Stimulated activated naive CD8-positive, alpha-beta T cell treated with anti-CD3 and anti-CD28 coated beads, Interleukin-15, amount 100 ng/mL, for 72 hours (primary cell): ENCODE results near the gene TMEM88.
"Not testable (repeated sequence)": the region's sequence is repeated elsewhere in the genome, so short reads cannot be mapped to it uniquely, and the experiment has no call there.

Source experiments
- ATAC-seq: fragments of 150-1000 bp; cut with Tn5 transposase; 2 replicates; pipeline ENCODE4 v1.10.0; 2021; ENCODE audit warnings: mild to moderate bottlenecking, moderate library complexity
- DNase-seq, 2 donors: peaks; one replicate each; pipeline ENCODE4 v3.0.0; 2021 to 2022
- H3K27ac Mint-ChIP-seq, 2 donors: one replicate each; pipeline ENCODE4 v1.8.0; 2022; ENCODE audit warnings: mild to moderate bottlenecking in 2 of 2, mixed read lengths in 2 of 2, moderate library complexity in 2 of 2
- H3K27me3 Mint-ChIP-seq: one replicate; pipeline ENCODE4 v1.8.0; 2022; ENCODE audit warnings: mixed read lengths
- H3K4me1 Mint-ChIP-seq: one replicate; pipeline ENCODE4 v1.8.0; 2022; ENCODE audit warnings: mild to moderate bottlenecking, mixed read lengths
- H3K4me3 Mint-ChIP-seq, 2 donors: one replicate each; pipeline ENCODE4 v1.8.0; 2022; ENCODE audit warnings: mild to moderate bottlenecking in 2 of 2, mixed read lengths in 2 of 2, moderate library complexity in 1 of 2
- H3K9me3 Mint-ChIP-seq, 2 donors: one replicate each; pipeline ENCODE4 v1.8.0; 2022; ENCODE audit warnings: mixed read lengths in 2 of 2

Gene TMEM88, protein sequence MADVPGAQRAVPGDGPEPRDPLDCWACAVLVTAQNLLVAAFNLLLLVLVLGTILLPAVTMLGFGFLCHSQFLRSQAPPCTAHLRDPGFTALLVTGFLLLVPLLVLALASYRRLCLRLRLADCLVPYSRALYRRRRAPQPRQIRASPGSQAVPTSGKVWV

DNA sequence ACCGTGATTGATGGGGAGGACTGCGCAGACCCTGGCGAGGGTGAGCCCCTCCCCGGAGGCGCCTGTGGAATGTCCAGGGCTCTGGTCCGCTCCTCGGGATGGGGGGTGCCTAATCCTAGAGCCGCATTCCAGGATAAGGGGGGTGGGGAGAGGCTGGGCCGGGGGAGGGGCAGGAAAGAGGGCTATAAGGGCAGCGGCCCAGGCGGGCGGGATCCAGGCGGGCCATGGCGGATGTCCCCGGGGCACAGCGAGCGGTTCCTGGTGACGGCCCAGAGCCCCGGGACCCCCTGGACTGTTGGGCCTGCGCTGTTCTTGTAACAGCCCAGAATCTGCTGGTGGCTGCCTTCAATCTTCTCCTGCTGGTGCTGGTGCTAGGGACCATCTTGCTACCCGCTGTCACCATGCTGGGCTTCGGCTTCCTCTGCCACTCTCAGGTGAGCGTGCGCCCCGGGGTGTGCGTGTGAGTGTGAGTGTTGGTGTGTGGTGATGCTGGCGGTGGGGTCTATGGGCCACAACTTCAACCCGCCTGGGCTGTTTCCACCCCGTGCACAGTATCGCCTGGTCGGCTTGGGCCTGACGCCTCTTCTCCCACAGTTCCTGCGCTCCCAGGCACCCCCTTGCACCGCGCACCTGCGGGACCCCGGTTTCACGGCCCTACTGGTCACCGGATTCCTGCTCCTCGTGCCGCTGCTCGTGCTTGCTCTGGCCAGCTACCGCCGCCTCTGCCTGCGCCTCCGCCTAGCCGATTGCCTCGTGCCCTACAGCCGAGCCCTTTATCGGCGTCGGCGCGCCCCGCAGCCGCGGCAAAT is at the start of gene TMEM88:
TMEM88 (plus strand) TSS at position 216 of the 809 bp plus-strand sequence; CDS start at position 225, 9 bp downstream.
- no peaks in the 10 kb centered on the region for H3K27me3 Mint-ChIP-seq
- ATAC-seq (no peak), DNase-seq (no peak)
- peak within 1 kb of the TSS in 1 of 2 donors; percentile 14 for H3K4me3 Mint-ChIP-seq
- peak within 1 kb of the TSS in 1 of 2 donors; percentile 63 for H3K27ac Mint-ChIP-seq
- H3K4me1 Mint-ChIP-seq: peaks cover 37% of the 10 kb centered on the region
- no peaks in the 10 kb centered on the region for H3K9me3 Mint-ChIP-seq

DNA sequence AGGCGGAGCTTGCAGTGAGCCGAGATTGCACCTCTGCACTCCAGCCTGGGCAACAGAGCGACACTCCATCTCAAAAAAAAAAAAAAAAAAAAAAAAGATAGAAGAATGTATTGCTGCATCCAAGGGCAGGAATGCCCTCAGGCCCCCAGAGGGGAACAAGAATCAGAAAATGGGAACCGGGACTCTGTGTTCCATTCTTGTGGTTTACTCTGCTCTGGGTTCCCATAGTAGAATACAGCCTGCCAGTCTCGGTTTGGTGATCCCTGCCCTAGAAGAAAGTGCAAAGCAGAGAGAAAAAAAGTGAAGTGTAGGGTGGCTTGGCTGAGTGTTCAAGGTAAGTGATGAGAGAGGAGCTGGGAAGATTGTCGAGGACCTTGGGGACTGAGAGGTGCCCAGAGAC is 48.3 kb upstream of the TMEM88 start:
- DNase-seq (no peak), ATAC-seq (no peak)
- Mint-ChIP-seq H3K4me1 (no peaks in the 10 kb centered on the region), H3K9me3 (no peaks in the 10 kb centered on the region), H3K27ac (no peak overlapping the region), H3K27me3 (peaks cover 17% of the 10 kb centered on the region), H3K4me3 (no peak overlapping the region)

DNA sequence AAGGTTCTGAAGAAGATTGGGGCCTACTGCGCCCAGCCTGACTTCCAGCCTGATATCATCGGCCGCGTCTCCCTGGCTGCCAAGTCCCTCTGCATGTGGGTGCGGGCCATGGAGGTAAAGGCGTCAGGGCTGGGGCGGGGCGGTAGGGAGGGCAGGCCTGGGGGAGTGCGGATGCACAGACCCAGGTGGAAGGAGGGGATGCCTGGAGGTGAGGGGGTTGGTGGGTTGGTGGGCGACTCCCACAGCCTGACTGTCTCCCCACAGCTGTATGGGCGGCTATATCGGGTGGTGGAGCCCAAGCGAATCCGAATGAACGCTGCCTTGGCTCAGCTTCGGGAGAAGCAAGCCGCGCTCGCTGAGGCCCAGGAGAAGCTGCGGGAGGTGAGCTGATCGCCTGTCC is 47.7 kb upstream of the TMEM88 start:
- DNase-seq: no peak
- Mint-ChIP-seq H3K27me3 (peaks cover 17% of the 10 kb centered on the region), H3K4me1 (no peaks in the 10 kb centered on the region), H3K27ac (no peak overlapping the region), H3K4me3 (no peak overlapping the region), H3K9me3 (no peaks in the 10 kb centered on the region)
- no peak for ATAC-seq

DNA sequence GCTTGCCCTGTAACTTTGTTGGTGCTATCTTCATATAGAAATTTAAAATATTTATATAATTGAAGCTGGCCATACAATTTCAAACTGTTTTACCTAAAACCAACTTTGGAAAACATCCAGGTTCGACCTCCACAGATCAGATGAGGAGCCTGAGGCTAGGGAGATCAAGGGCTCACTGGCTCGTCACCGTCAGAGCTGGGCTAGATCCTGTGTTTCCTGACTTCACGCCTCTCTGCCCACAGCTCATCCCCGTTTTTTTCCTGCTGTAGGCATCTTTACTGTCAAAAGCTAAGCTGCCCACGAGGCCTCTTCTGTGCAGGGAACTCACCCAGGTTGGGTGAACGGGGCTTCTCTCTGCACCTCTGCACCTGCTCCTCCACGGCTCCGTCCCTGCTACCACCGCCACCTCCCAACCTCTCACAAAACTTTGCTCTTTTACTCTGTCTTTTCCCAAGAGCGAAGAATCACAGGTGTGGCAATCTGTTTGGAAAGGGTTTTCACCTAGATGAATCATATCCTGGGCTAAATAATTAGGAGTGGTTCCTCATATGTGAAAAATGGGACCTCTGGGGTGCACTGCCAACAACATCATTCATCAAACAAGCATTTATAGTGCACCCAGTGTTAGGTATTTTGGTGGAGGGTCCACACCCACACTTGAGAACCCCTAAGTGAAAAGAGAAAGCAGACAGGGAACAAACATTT is 45.6 kb upstream of the TMEM88 start:
- ATAC-seq (no peak), DNase-seq (no peak)
- no peak overlapping the region for H3K4me3 Mint-ChIP-seq
- no peaks in the 10 kb centered on the region for H3K4me1 Mint-ChIP-seq
- peaks cover 2% of the 10 kb centered on the region for H3K27me3 Mint-ChIP-seq
- H3K9me3 Mint-ChIP-seq: no peaks in the 10 kb centered on the region
- no peak overlapping the region for H3K27ac Mint-ChIP-seq

DNA sequence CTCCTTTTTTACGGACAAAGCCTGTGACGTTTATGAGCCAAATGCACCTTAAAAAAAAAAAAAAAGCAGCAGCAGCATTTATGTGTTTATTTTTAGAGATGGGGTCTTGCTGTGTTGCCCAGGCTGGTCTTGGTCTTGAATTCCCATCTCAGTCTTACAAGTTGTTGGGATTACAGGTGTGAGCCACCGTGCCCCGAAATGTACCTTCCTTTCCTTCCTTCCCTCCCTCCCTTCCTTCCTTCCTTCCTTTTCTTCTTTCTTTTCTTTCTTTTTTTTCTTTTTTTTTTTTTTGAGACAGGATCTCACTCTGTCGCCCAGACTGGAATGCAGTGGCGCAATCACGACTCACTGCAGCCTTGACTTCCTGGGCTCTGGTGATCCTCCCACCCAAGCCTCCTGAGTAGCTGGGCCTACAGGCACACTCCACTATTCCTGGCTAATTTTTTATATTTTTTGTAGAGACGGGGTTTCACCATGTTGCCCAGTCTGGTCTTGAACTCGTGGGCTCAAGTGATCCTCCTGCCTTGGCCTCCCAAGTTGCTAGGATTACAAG is 45.0 kb upstream of the TMEM88 start:
- not testable (repeated sequence) for H3K27me3 Mint-ChIP-seq, H3K4me3 Mint-ChIP-seq, H3K4me1 Mint-ChIP-seq, ATAC-seq, H3K9me3 Mint-ChIP-seq, DNase-seq
- H3K27ac Mint-ChIP-seq: peak overlapping the region in 1 of 2 donors; percentile 37

DNA sequence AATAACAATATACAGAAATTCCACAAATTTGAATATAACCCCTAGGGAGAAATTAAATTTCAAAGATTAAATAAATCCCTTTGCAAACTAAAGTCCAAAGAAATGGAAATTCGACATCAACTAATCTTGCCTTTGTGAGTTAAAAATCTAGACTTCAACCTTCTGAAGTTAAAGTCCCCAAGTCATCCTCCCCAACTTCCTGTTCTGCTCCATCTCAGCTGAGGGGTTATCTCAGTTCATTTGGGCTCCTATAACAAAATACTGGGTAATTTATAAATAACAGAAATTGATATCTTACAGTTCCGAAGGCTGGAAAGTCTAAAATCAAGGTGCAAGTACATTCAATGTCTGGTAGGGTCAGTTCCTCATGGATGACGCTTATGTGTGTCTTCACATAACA is 43.6 kb upstream of the TMEM88 start:
- DNase-seq (no peak), ATAC-seq (no peak)
- H3K4me1 Mint-ChIP-seq: no peaks in the 10 kb centered on the region
- H3K9me3 Mint-ChIP-seq: no peaks in the 10 kb centered on the region
- H3K27ac Mint-ChIP-seq: no peak overlapping the region
- H3K4me3 Mint-ChIP-seq: no peak overlapping the region
- H3K27me3 Mint-ChIP-seq: no peaks in the 10 kb centered on the region

DNA sequence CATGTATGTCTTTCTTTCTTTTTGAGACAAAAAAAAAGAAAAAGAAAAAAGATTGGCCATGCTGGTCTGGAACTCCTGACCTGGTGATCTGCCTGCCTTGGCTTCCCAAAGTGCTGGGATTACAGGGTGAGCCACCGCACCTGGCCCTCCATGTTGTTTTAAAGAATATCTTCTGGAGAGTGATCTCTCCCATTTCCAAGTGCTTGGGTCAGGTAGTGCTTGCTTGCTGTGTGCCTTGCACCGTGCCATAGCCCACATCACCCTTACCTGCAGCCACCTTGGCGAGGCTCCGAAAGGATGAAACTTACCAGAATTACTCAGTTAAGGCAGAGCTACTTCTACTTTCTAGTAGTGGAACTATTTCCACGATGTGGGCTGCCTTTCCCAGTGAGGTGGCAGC is 39.9 kb upstream of the TMEM88 start:
- no peaks in the 10 kb centered on the region for H3K9me3 Mint-ChIP-seq
- H3K27me3 Mint-ChIP-seq: no peaks in the 10 kb centered on the region
- no peak for DNase-seq
- no peak overlapping the region for H3K4me3 Mint-ChIP-seq
- H3K27ac Mint-ChIP-seq: no peak overlapping the region
- no peak for ATAC-seq
- H3K4me1 Mint-ChIP-seq: no peaks in the 10 kb centered on the region

DNA sequence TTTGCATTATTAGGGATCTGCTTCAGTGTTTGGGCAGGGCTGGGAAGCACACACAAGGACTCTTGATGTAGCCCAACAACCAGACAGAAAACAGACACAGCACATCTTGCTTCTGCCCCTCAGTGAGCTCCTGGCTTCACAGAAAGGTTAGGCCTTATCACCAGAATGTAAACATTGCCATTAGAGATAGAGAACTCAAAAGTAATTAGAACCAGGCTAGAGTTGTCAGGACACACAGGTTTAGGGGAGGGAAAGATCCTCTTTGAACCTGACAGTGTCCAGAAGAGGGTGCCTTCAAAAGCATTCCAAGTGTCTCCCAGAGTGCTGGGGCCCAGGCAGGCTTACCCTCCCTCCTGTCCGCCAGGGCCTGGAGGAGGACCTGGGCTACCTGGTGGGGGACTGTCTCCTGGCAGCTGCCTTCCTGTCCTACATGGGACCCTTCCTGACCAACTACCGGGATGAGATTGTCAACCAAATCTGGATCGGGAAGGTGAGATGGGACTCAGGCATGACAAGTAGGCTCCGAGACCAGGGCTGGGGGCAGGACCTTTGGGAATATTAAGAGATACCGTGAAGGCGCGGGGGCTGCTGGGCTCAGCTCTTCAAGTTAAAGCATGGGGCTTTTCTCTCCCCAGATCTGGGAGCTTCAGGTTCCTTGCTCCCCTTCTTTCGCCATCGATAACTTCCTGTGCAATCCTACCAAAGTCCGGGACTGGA is 37.8 kb upstream of the TMEM88 start:
- Mint-ChIP-seq H3K9me3 (no peaks in the 10 kb centered on the region), H3K4me3 (no peak overlapping the region), H3K27me3 (no peaks in the 10 kb centered on the region), H3K4me1 (no peaks in the 10 kb centered on the region), H3K27ac (peak overlapping the region in 1 of 2 donors; percentile 29)
- ATAC-seq: no peak
- DNase-seq: no peak

DNA sequence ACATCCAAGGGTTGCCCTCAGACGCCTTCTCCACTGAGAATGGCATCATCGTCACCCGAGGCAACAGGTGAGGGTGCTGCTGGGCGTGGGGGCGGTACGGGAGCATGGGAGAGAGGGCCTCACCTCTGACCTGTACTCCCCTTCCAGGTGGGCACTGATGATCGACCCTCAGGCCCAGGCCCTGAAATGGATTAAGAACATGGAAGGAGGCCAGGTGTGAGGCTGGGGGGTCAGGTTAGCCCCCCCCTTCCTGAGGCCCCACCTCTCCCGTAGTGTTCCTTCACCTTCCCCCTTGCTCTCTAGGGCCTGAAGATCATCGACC is 37.3 kb upstream of the TMEM88 start:
- ATAC-seq: no peak
- H3K9me3 Mint-ChIP-seq: no peaks in the 10 kb centered on the region

DNA sequence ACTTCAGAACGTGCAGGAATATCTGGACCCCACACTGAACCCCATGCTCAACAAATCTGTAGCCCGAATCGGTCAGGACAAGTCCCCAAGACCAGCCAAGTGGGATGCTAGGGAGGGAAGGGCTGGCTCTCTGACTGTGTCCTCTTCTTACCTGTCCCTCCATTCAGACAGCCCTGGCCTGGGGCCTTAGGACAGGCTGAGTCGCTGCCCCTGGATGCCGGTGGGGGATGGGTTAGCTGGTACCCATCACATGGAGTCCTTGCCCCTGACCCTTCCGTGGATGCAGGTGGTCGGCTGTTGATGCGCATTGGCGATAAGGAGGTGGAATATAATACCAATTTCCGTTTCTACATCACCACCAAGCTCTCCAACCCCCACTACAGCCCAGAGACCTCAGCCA is 36.8 kb upstream of the TMEM88 start:
- Mint-ChIP-seq H3K4me3 (no peak overlapping the region), H3K9me3 (no peaks in the 10 kb centered on the region), H3K27ac (no peak overlapping the region), H3K4me1 (no peaks in the 10 kb centered on the region), H3K27me3 (no peaks in the 10 kb centered on the region)
- ATAC-seq (no peak), DNase-seq (no peak)

More for the DNA sequence above, 37.3 kb upstream of the TMEM88 start:
- Mint-ChIP-seq H3K4me3 (no peak overlapping the region), H3K27ac (no peak overlapping the region), H3K4me1 (no peaks in the 10 kb centered on the region), H3K27me3 (no peaks in the 10 kb centered on the region)
- DNase-seq: no peak

DNA sequence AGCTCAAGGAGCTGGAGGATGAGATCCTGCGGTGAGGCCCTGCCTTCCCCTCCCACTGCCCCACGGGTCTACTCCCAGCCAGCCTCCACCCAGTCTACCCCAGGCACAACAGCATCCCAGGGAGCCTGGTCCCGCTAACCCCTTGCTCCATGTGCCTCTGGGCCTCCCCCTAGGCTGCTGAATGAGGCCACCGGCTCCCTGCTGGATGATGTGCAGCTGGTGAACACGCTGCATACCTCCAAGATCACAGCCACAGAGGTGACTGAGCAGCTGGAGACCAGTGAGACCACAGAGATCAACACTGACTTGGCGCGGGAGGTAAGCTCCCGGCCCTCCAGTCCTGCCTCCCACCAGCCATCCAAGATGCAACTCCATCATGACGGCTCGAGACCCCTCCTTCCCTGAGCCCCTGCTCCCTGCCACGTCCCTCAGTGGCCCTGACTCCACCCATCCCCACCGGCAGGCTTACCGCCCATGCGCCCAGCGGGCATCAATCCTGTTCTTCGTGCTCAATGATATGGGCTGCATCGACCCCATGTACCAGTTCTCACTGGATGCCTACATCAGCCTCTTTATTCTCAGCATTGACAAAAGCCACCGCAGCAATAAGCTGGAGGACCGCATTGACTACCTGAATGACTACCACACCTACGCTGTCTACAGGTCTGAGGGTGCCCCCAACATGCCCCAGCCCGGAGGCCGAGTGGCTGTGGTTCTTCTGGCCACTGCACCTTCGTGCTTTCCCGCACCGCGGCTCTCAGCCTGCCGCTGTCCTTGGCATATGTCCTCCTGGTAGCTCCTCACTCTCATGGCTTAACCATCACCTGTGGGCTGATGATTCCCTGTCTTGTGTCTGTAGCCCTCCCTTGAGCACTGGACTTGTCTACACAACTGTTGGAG is 35.9 kb upstream of the TMEM88 start:
- ATAC-seq: no peak
- no peak overlapping the region for H3K4me3 Mint-ChIP-seq

DNA sequence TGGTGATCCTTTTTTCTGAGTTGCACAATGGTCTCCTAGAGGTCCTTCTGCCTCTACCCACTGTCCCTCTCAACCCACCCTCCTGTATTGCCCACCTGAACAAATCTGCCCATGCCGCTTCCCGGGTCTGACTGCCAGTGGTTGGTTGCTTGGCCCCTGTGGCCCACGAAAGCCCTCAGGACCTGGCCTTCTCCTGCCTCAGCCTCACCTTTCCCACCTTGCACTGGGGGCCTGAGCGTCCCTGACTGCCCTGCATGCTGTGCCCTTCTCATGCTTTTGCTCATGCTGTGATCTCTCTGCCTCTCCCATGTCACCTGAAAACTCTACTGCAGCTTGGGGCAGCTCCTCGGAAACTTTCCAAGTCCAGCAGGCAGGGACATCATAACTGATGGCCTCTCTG is 34.6 kb upstream of the TMEM88 start:
- no peak overlapping the region for H3K27ac Mint-ChIP-seq
- ATAC-seq (no peak), DNase-seq (no peak)
- no peak overlapping the region for H3K4me3 Mint-ChIP-seq
- peaks cover 11% of the 10 kb centered on the region for H3K27me3 Mint-ChIP-seq
- H3K4me1 Mint-ChIP-seq: peaks cover 2% of the 10 kb centered on the region
- H3K9me3 Mint-ChIP-seq: no peaks in the 10 kb centered on the region

More for the DNA sequence above, 35.9 kb upstream of the TMEM88 start:
- Mint-ChIP-seq H3K27ac (no peak overlapping the region), H3K9me3 (no peaks in the 10 kb centered on the region), H3K27me3 (peaks cover 5% of the 10 kb centered on the region), H3K4me1 (no peaks in the 10 kb centered on the region)
- no peak for DNase-seq

DNA sequence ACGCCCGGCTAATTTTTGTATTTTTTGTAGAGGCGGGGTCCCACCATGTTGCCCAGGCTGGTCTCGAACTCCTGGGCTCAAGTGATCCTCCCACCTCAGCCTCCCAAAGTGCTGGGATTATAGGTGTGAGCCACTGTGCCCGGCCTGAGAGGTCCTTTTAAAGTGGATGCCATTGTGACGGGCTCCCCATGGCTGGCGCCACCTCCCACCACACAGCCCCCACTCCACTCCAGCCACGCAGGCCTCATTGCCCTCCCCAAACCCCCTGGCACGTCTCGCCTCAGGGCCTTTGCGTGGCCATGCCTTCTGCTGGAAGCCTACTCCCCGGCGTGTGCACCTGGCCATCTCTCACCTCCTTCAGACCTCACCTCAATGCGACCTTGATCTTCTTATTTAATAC is 32.7 kb upstream of the TMEM88 start:
- no peak overlapping the region for H3K27ac Mint-ChIP-seq
- ATAC-seq (no peak), DNase-seq (no peak)
- no peak overlapping the region for H3K4me3 Mint-ChIP-seq
- peaks cover 6% of the 10 kb centered on the region for H3K4me1 Mint-ChIP-seq
- H3K27me3 Mint-ChIP-seq: peaks cover 15% of the 10 kb centered on the region
- no peaks in the 10 kb centered on the region for H3K9me3 Mint-ChIP-seq

DNA sequence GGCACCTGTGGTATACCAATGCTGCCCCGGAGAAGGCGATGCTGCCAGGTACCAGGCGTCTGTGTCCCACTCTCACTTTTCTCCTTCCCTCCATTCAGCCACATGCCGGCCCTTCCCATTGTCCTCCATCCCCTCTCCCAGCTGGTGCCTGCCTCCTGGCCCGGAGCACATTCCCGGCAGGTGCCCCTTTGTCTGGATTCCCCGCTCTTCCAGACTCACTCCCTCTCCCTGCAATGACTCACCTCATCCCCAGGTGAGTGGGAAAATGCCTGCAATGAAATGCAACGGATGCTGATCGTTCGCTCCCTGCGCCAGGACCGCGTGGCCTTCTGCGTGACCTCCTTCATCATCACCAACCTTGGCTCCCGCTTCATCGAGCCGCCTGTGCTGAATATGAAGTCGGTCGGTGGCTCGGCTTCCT is 31.3 kb upstream of the TMEM88 start:
- peaks cover 16% of the 10 kb centered on the region for H3K27me3 Mint-ChIP-seq
- H3K9me3 Mint-ChIP-seq: no peaks in the 10 kb centered on the region
- peaks cover 6% of the 10 kb centered on the region for H3K4me1 Mint-ChIP-seq
- no peak for DNase-seq
- H3K4me3 Mint-ChIP-seq: no peak overlapping the region
- ATAC-seq: no peak
- no peak overlapping the region for H3K27ac Mint-ChIP-seq
